WTC11 (cell line): ENCODE measurements around the gene ANKRD17. TPM values are rescaled to one million over a fixed set of nuclear protein-coding genes. Genes with fewer than 3 reads are reported as not detected.

ENCODE experiments used
- ATAC-seq: fragments of 200-7000 bp; cut with Tn5 transposase; 2 replicates; pipeline ENCODE4 v1.10.0; 2021; ENCODE audit warnings: mild to moderate bottlenecking, moderate library complexity
- CTCF ChIA-PET: fragments of 300-600 bp; sonication (Branson Sonifier 250); formaldehyde crosslinking; loops from one replicate; lab custom pipeline; 2021; ENCODE audit warnings: antibody characterized with exemption; lab: Charles Lee
- POLR2A ChIA-PET: fragments of 350-600 bp; sonication (Branson Sonifier 250); formaldehyde crosslinking; loops from one replicate; lab custom pipeline; 2021; ENCODE audit warnings: antibody characterized with exemption; lab: Charles Lee
- DNase-seq: peaks from one replicate; pipeline ENCODE4 v3.0.0; 2021; ENCODE audit warnings: low spot score
- H3K27ac Mint-ChIP-seq: 2 replicates; pipeline ENCODE4 v1.8.0; 2021; ENCODE audit warnings: mixed read lengths
- H3K27me3 Mint-ChIP-seq: 2 replicates; pipeline ENCODE4 v1.8.0; 2021; ENCODE audit warnings: low read depth, mild to moderate bottlenecking, moderate library complexity, mixed read lengths
- H3K36me3 Mint-ChIP-seq: 2 replicates; pipeline ENCODE4 v1.8.0; 2021; ENCODE audit warnings: mixed read lengths
- H3K4me1 Mint-ChIP-seq: 2 replicates; pipeline ENCODE4 v1.8.0; 2022; ENCODE audit warnings: mixed read lengths
- H3K4me3 Mint-ChIP-seq: 2 replicates; pipeline ENCODE4 v1.8.0; 2021; ENCODE audit warnings: mild to moderate bottlenecking, moderate library complexity, mixed read lengths
- H3K9me3 Mint-ChIP-seq: 2 replicates; pipeline ENCODE4 v1.8.0; 2021; ENCODE audit warnings: mixed read lengths
- CREB1 ChIP-seq: sonication (generic); formaldehyde crosslinking; IDR thresholded peaks from 2 replicates; pipeline ENCODE4 v1.8.0; 2023; ENCODE audit warnings: mild to moderate bottlenecking, missing genetic modification reagents
- E2F5 ChIP-seq: sonication (generic); formaldehyde crosslinking; IDR thresholded peaks from 2 replicates; pipeline ENCODE4 v1.8.1; 2022; ENCODE audit warnings: mild to moderate bottlenecking, moderate library complexity, missing genetic modification reagents
- FOXJ3 ChIP-seq: sonication (generic); formaldehyde crosslinking; IDR thresholded peaks from 2 replicates; pipeline ENCODE4 v1.9.0; 2021; ENCODE audit warnings: missing genetic modification reagents, mild to moderate bottlenecking, borderline replicate concordance
- FOXK1 ChIP-seq: sonication (generic); formaldehyde crosslinking; IDR thresholded peaks from 2 replicates; pipeline ENCODE4 v1.8.0; 2022; ENCODE audit warnings: mild to moderate bottlenecking, moderate library complexity, missing genetic modification reagents
- FOXP1 ChIP-seq: sonication (generic); formaldehyde crosslinking; IDR thresholded peaks from 2 replicates; pipeline ENCODE4 v1.8.0; 2022; ENCODE audit warnings: missing genetic modification reagents, mild to moderate bottlenecking, moderate library complexity, borderline replicate concordance
- IRF2 ChIP-seq: sonication (generic); formaldehyde crosslinking; IDR thresholded peaks from 2 replicates; pipeline ENCODE4 v1.8.0; 2022; ENCODE audit warnings: low read depth, missing genetic modification reagents, borderline replicate concordance
- JUN ChIP-seq: sonication (generic); formaldehyde crosslinking; IDR thresholded peaks from 2 replicates; pipeline ENCODE4 v1.8.0; 2023; ENCODE audit warnings: mild to moderate bottlenecking, missing genetic modification reagents
- KAT7 ChIP-seq: sonication (generic); formaldehyde crosslinking; IDR thresholded peaks from 2 replicates; pipeline ENCODE4 v1.8.1; 2023; ENCODE audit warnings: missing genetic modification reagents, mild to moderate bottlenecking, borderline replicate concordance
- PRRX2 ChIP-seq: fragments of 250-450 bp; sonication (Bioruptor Pico); IDR thresholded peaks from 2 replicates; pipeline ENCODE4 v1.8.0; 2021; ENCODE audit warnings: mild to moderate bottlenecking
- SMAD4 ChIP-seq: sonication (generic); formaldehyde crosslinking; IDR thresholded peaks from 2 replicates; pipeline ENCODE4 v1.8.0; 2022; ENCODE audit warnings: mild to moderate bottlenecking, missing genetic modification reagents
- TEAD4 ChIP-seq: sonication (generic); formaldehyde crosslinking; IDR thresholded peaks from 2 replicates; pipeline ENCODE4 v1.8.0; 2022; ENCODE audit warnings: mild to moderate bottlenecking, missing genetic modification reagents
- ZNF138 ChIP-seq: sonication (generic); formaldehyde crosslinking; conservative IDR thresholded peaks from 2 replicates; pipeline ENCODE4 v1.8.1; 2022; ENCODE audit warnings: mild to moderate bottlenecking, moderate library complexity, missing genetic modification reagents
- ZNF263 ChIP-seq: sonication (generic); formaldehyde crosslinking; IDR thresholded peaks from 2 replicates; pipeline ENCODE4 v1.8.1; 2022; ENCODE audit warnings: low read depth, mild to moderate bottlenecking, moderate library complexity, missing genetic modification reagents
- ZNF317 ChIP-seq: sonication (generic); formaldehyde crosslinking; IDR thresholded peaks from 2 replicates; pipeline ENCODE4 v1.8.1; 2023; ENCODE audit warnings: low read depth, mild to moderate bottlenecking, moderate library complexity, missing genetic modification reagents, borderline replicate concordance
- ZNF396 ChIP-seq: fragments of 250-450 bp; sonication (Bioruptor Pico); IDR thresholded peaks from 2 replicates; pipeline ENCODE4 v1.8.0; 2021; ENCODE audit warnings: mild to moderate bottlenecking, moderate library complexity, borderline replicate concordance
- total RNA-seq: library from RNA; stranded (reverse); gene quantifications from 3 replicates; pipeline ENCODE4 v1.2.3, GENCODE V29; 2021
- TF ChIP-seq, protein P1 (sequence below): fragments of 250-450 bp; sonication (Bioruptor Pico); conservative IDR thresholded peaks from 2 replicates; pipeline ENCODE4 v1.9.0; 2021; ENCODE audit warnings: mild to moderate bottlenecking
- TF ChIP-seq, protein P2 (sequence below): fragments of 250-450 bp; sonication (Bioruptor Pico); IDR thresholded peaks from 2 replicates; pipeline ENCODE4 v1.9.0; 2021; ENCODE audit warnings: moderate library complexity, mild to moderate bottlenecking, inconsistent platforms, borderline replicate concordance
- TF ChIP-seq, protein P3 (sequence below): sonication (generic); formaldehyde crosslinking; IDR thresholded peaks from 2 replicates; pipeline ENCODE4 v1.8.1; 2022; ENCODE audit warnings: low read depth, mild to moderate bottlenecking, moderate library complexity, missing genetic modification reagents, borderline replicate concordance
- TF ChIP-seq, protein P4 (sequence below): sonication (generic); formaldehyde crosslinking; IDR thresholded peaks from 2 replicates; pipeline ENCODE4 v1.8.0; 2022; ENCODE audit warnings: mild to moderate bottlenecking, missing genetic modification reagents

The ANKRD17 gene
- total RNA-seq, 1 experiment from 2014 or later = 76.0 TPM

GRCh38 chr4:73055241-73055897 lies 203.2 kb downstream of the ANKRD17 start:
- ATAC-seq = no peak
- H3K9me3 Mint-ChIP-seq = no peaks in the 10 kb centered on the region
- ChIA-PET CTCF (no interaction called here), POLR2A (no interaction called here)
- TF ChIP-seq FOXJ3 (CRISPR knock-in tag) (no peak), IRF2 (CRISPR knock-in tag) (no peak), ZNF396 (no peak), CREB1 (no peak), ZNF317 (CRISPR knock-in tag) (no peak), TEAD4 (no peak), FOXP1 (CRISPR knock-in tag) (no peak), ZNF138 (CRISPR knock-in tag) (no peak), E2F5 (CRISPR knock-in tag) (no peak), KAT7 (CRISPR knock-in tag) (no peak), SMAD4 (CRISPR knock-in tag) (no peak), JUN (CRISPR knock-in tag) (no peak), FOXK1 (no peak), PRRX2 (CRISPR knock-in tag) (no peak), ZNF263 (CRISPR knock-in tag) (no peak)
- TF ChIP-seq, protein P1, sequence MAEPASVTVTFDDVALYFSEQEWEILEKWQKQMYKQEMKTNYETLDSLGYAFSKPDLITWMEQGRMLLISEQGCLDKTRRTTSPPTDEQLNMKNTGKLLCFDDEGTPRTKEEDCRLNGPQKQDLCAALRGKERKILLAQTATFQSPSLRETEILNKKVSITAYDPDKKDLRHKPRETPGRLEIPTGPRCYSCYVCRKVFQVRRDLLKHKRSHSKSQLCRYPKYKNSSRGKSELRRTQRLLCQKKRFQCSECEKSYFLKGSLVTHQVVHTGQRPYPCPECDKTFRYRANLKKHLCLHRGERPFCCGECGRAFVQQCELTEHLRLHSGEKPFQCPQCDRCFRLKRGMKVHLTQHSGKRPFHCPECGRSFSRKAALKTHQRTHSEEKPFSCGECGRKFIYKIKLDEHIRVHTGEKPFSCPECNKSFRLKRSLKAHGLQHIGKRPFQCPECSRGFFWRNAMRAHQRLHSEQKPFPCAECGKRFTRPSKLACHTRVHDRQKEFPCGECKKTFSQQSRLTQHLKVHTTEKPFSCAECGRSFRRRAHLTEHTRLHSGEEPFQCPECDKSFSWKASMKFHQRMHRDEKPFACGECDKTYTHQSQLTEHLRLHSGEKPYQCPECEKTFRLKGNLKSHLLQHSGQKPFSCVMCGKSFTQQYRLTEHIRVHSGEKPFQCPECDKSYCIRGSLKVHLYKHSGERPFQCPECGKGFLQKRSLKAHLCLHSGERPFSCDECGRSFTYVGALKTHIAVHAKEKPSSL (CRISPR knock-in tag) = no peak
- TF ChIP-seq, protein P2, sequence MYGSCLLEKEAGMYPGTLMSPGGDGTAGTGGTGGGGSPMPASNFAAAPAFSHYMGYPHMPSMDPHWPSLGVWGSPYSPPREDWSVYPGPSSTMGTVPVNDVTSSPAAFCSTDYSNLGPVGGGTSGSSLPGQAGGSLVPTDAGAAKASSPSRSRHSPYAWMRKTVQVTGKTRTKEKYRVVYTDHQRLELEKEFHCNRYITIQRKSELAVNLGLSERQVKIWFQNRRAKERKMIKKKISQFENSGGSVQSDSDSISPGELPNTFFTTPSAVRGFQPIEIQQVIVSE (CRISPR knock-in tag) = no peak
- H3K27ac Mint-ChIP-seq = peak overlapping the region; percentile 88
- H3K36me3 Mint-ChIP-seq = peaks cover 29% of the 10 kb centered on the region
- no peaks in the 10 kb centered on the region for H3K27me3 Mint-ChIP-seq
- H3K4me3 Mint-ChIP-seq = no peak overlapping the region
- no peak for DNase-seq
- H3K4me1 Mint-ChIP-seq = peaks cover 41% of the 10 kb centered on the region

DNA sequence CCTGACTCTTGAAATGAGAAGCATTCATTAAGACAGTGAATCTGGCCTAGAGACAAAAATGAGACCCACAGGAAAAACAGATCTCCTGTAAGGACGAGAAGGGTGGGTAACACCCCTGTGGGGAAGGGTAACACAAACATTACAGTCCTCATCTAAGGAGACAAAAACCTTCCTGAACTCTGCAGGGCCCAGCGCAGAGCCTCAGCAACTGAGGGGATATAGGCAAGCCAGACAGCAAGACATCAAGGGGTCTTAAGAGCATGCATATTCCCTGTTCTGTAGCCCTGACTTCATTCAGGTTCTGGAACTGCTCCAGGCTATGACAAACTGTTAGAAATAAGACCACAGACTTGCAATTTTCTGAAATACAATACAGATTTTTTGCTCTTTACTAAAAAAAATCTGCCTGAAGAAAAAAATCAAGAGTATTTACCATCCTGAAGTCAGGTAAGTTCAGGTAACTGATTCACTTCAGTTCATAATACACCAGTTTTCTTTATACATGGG lies 204.6 kb downstream of the ANKRD17 start:
- POLR2A ChIA-PET = no interaction called here
- Mint-ChIP-seq H3K36me3 (peaks cover 17% of the 10 kb centered on the region), H3K27ac (peak overlapping the region; percentile 88), H3K9me3 (no peaks in the 10 kb centered on the region), H3K4me1 (peaks cover 41% of the 10 kb centered on the region), H3K4me3 (peak overlapping the region; percentile 7; the same call in 1 of the 2 replicates), H3K27me3 (no peaks in the 10 kb centered on the region)
- TF ChIP-seq, protein P3, sequence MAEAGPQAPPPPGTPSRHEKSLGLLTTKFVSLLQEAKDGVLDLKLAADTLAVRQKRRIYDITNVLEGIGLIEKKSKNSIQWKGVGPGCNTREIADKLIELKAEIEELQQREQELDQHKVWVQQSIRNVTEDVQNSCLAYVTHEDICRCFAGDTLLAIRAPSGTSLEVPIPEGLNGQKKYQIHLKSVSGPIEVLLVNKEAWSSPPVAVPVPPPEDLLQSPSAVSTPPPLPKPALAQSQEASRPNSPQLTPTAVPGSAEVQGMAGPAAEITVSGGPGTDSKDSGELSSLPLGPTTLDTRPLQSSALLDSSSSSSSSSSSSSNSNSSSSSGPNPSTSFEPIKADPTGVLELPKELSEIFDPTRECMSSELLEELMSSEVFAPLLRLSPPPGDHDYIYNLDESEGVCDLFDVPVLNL = no peak
- TF ChIP-seq, protein P4, sequence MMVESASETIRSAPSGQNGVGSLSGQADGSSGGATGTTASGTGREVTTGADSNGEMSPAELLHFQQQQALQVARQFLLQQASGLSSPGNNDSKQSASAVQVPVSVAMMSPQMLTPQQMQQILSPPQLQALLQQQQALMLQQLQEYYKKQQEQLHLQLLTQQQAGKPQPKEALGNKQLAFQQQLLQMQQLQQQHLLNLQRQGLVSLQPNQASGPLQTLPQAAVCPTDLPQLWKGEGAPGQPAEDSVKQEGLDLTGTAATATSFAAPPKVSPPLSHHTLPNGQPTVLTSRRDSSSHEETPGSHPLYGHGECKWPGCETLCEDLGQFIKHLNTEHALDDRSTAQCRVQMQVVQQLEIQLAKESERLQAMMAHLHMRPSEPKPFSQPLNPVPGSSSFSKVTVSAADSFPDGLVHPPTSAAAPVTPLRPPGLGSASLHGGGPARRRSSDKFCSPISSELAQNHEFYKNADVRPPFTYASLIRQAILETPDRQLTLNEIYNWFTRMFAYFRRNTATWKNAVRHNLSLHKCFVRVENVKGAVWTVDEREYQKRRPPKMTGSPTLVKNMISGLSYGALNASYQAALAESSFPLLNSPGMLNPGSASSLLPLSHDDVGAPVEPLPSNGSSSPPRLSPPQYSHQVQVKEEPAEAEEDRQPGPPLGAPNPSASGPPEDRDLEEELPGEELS (CRISPR knock-in tag) = no peak
- TF ChIP-seq PRRX2 (CRISPR knock-in tag) = no peak
- ATAC-seq (peak; percentile 60), DNase-seq (no peak)
- CTCF ChIA-PET = interaction anchor here (0.5 kb wide), 1 partner anchor 14 kb away, joined by 4 read pairs; no protein-coding TSS in a partner anchor
